GM18909 (cell line): ENCODE data around the gene DDX23.

ENCODE experiments used
- ATAC-seq: cut with Tn5 transposase; IDR thresholded peaks from one replicate; pipeline ENCODE4 v1.9.1; 2021; ENCODE audit warnings: mild to moderate bottlenecking; ENCODE audit not compliant: unreplicated experiment, poor library complexity

DDX23 gene

DNA sequence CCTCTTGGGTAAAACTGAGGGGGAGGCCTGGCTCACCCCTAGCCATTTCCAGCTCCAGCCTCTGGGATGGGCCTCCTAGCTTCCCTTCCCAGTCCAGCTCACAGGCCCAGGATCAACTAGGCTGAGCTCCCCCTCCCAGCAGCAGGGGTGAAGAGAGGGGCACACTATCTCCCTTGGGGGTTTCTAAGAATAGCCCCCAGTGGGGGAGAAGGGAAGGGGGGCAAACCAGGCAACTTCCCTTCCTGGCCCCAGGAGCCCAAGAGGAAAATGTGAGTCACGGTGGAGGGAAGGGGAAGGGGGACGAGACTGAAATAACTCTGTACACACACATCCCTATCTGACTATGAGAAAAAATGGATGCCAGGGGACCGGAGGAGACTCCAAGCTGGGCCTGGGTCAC lies 72.1 kb downstream of the DDX23 start:
- ATAC-seq: no peak
